ENCODE data around the gene PPY.
"Not testable (repeated sequence)": the region's sequence is repeated elsewhere in the genome, so short reads cannot be mapped to it uniquely, and the experiment has no call there.

Gene PPY

DNA sequence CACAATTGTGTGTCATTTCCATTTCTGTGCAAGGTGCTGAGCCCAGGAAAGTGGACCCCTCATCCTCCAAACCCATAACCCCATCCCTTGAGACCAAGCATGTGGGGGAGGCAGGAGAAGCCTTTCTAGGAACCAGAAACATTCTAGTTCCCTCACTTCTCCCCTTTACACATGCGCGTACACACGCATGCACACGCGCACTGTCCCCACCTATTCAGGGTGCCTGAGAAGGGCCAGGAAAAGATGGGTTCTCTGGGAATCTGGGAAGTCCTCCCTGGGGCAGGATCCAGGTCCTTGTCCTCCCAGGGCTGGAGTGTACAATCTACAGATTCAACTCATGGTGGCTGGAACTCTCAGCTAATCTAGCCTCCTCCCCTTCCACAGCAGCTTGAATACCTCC, 2.4 kb downstream of the PPY start:
- no peak for ATAC-seq (ENCODE audit: insufficient read depth, low read depth)
- DNase-seq, result no peak
- Histone ChIP-seq H3K79me2 (ENCODE audit: insufficient read depth, low read length) (no peaks in the 10 kb centered on the region), H3K27ac (ENCODE audit: low read length) (no peak overlapping the region), H2AFZ (ENCODE audit: low read depth, low read length) (no peak overlapping the region), H3K4me2 (ENCODE audit: insufficient read depth, low read length) (no peak overlapping the region), H3K36me3 (ENCODE audit: insufficient read depth, low read length) (no peaks in the 10 kb centered on the region), H3K9me3 (ENCODE audit: insufficient read depth, low read length, severe bottlenecking) (no peaks in the 10 kb centered on the region), H4K20me1 (ENCODE audit: insufficient read depth, low read length) (peaks cover 4% of the 10 kb centered on the region; the same call in 1 of the 2 replicates), H3K4me1 (ENCODE audit: insufficient read depth, low read length) (no peaks in the 10 kb centered on the region), H3K4me3 (ENCODE audit: low read depth in 1 of 2, low read length in 2 of 2) (no peak overlapping the region), H3K9ac (ENCODE audit: low read depth, low read length) (no peak overlapping the region), H3K27me3 (ENCODE audit: insufficient read depth, low read length, poor library complexity) (peaks cover 18% of the 10 kb centered on the region)
- TF ChIP-seq EZH2 (IDR thresholded peaks at IDR 0.05; ENCODE audit: borderline replicate concordance, low read depth, low read length, severe bottlenecking), result no peak
- TF ChIP-seq, protein P1, sequence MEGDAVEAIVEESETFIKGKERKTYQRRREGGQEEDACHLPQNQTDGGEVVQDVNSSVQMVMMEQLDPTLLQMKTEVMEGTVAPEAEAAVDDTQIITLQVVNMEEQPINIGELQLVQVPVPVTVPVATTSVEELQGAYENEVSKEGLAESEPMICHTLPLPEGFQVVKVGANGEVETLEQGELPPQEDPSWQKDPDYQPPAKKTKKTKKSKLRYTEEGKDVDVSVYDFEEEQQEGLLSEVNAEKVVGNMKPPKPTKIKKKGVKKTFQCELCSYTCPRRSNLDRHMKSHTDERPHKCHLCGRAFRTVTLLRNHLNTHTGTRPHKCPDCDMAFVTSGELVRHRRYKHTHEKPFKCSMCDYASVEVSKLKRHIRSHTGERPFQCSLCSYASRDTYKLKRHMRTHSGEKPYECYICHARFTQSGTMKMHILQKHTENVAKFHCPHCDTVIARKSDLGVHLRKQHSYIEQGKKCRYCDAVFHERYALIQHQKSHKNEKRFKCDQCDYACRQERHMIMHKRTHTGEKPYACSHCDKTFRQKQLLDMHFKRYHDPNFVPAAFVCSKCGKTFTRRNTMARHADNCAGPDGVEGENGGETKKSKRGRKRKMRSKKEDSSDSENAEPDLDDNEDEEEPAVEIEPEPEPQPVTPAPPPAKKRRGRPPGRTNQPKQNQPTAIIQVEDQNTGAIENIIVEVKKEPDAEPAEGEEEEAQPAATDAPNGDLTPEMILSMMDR (IDR thresholded peaks at IDR 0.05; ENCODE audit: borderline replicate concordance, extremely low read depth, low read length, poor library complexity, severe bottlenecking), result no peak

DNA sequence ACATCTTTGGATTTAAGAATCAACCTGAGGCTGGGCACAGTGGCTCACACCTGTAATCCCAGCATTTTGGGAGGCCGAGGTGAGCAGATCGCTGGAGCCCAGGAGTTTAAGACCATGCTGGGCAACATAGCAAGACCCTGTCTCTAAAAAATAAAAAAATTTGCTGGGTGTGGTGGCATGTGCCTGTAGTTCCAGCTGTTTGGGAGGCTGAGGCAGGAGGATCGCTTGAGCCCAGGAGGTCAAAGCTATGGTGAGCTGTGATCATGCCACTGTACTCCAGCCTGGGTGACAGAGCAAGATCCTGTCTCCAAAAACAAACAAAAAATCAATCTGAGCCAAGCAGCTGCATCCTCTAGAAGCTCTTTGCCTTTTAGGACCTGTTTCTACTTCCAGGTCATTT, 2.8 kb downstream of the PPY start:
- H3K4me1 ChIP-seq (ENCODE audit: insufficient read depth, low read length); H2AFZ ChIP-seq (ENCODE audit: low read depth, low read length); H3K4me2 ChIP-seq (ENCODE audit: insufficient read depth, low read length); ATAC-seq (ENCODE audit: insufficient read depth, low read depth); H3K9ac ChIP-seq (ENCODE audit: low read depth, low read length); H3K27ac ChIP-seq (ENCODE audit: low read length); H4K20me1 ChIP-seq (ENCODE audit: insufficient read depth, low read length); H3K4me3 ChIP-seq (ENCODE audit: low read depth in 1 of 2, low read length in 2 of 2); H3K79me2 ChIP-seq (ENCODE audit: insufficient read depth, low read length); H3K36me3 ChIP-seq (ENCODE audit: insufficient read depth, low read length); DNase-seq; H3K9me3 ChIP-seq (ENCODE audit: insufficient read depth, low read length, severe bottlenecking): not testable (repeated sequence)
- peaks cover 18% of the 10 kb centered on the region for H3K27me3 ChIP-seq (ENCODE audit: insufficient read depth, low read length, poor library complexity)

DNA sequence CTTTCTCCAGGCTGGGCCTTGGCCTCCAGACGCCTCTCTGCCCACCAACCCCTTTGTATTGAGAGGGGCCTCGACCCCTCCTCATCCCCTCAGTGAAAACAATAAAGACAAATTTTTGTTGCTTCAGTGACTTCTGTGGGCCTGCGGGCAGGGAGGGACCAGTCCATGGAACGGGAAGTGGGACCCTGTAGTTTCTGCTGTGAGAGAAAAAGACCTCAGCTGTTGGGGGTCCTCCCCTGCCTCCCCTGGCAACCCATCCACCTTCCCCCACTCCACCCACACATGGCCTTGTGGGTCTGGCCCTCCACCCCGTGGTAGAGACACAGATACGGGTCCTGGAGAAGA, 3.5 kb downstream of the PPY start:
- Histone ChIP-seq H3K79me2 (ENCODE audit: insufficient read depth, low read length) (no peaks in the 10 kb centered on the region), H3K9ac (ENCODE audit: low read depth, low read length) (no peak overlapping the region), H4K20me1 (ENCODE audit: insufficient read depth, low read length) (peaks cover 4% of the 10 kb centered on the region; the same call in 1 of the 2 replicates), H3K9me3 (ENCODE audit: insufficient read depth, low read length, severe bottlenecking) (no peaks in the 10 kb centered on the region), H3K27ac (ENCODE audit: low read length) (no peak overlapping the region), H3K4me3 (ENCODE audit: low read depth in 1 of 2, low read length in 2 of 2) (no peak overlapping the region), H3K27me3 (ENCODE audit: insufficient read depth, low read length, poor library complexity) (peaks cover 22% of the 10 kb centered on the region), H2AFZ (ENCODE audit: low read depth, low read length) (no peak overlapping the region), H3K36me3 (ENCODE audit: insufficient read depth, low read length) (no peaks in the 10 kb centered on the region), H3K4me1 (ENCODE audit: insufficient read depth, low read length) (no peaks in the 10 kb centered on the region), H3K4me2 (ENCODE audit: insufficient read depth, low read length) (no peak overlapping the region)
- TF ChIP-seq EZH2 (IDR thresholded peaks at IDR 0.05; ENCODE audit: borderline replicate concordance, low read depth, low read length, severe bottlenecking), result no peak
- TF ChIP-seq, protein P1 (IDR thresholded peaks at IDR 0.05; ENCODE audit: borderline replicate concordance, extremely low read depth, low read length, poor library complexity, severe bottlenecking), result no peak
- no peak for DNase-seq
- ATAC-seq (ENCODE audit: insufficient read depth, low read depth), result no peak

DNA sequence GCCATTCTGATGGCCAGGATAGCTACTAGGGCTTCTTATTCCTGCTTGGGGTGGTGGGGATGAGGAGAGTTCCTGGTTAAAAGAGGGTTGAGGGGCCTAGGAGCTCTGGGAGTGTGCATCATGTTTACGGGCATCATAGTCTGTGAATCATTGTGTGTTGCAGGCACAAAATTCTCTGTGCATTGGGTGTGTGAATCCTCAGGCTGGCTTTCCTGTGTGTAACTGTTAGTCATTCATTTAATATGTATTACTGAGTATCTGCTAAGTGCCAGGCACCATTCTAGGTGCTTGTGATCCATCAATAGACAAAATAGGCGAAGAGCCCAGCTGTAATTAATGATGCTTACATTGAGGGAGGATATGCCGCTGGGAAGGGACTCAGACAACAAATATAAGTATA, 5.8 kb downstream of the PPY start:
- Histone ChIP-seq H3K9ac (ENCODE audit: low read depth, low read length) (no peak overlapping the region), H3K4me1 (ENCODE audit: insufficient read depth, low read length) (no peaks in the 10 kb centered on the region), H2AFZ (ENCODE audit: low read depth, low read length) (no peak overlapping the region), H3K9me3 (ENCODE audit: insufficient read depth, low read length, severe bottlenecking) (no peaks in the 10 kb centered on the region), H3K4me2 (ENCODE audit: insufficient read depth, low read length) (no peak overlapping the region), H3K27me3 (ENCODE audit: insufficient read depth, low read length, poor library complexity) (peaks cover 22% of the 10 kb centered on the region), H3K36me3 (ENCODE audit: insufficient read depth, low read length) (no peaks in the 10 kb centered on the region), H3K79me2 (ENCODE audit: insufficient read depth, low read length) (no peaks in the 10 kb centered on the region), H4K20me1 (ENCODE audit: insufficient read depth, low read length) (peaks cover 4% of the 10 kb centered on the region; the same call in 1 of the 2 replicates), H3K27ac (ENCODE audit: low read length) (no peak overlapping the region), H3K4me3 (ENCODE audit: low read depth in 1 of 2, low read length in 2 of 2) (no peak overlapping the region)
- no peak for ATAC-seq (ENCODE audit: insufficient read depth, low read depth)
- no peak for DNase-seq
- no peak for TF ChIP-seq EZH2 (IDR thresholded peaks at IDR 0.05; ENCODE audit: borderline replicate concordance, low read depth, low read length, severe bottlenecking)
- TF ChIP-seq, protein P1 (IDR thresholded peaks at IDR 0.05; ENCODE audit: borderline replicate concordance, extremely low read depth, low read length, poor library complexity, severe bottlenecking), result no peak
